Measurements from ENCODE around the gene CDKAL1.

DNA sequence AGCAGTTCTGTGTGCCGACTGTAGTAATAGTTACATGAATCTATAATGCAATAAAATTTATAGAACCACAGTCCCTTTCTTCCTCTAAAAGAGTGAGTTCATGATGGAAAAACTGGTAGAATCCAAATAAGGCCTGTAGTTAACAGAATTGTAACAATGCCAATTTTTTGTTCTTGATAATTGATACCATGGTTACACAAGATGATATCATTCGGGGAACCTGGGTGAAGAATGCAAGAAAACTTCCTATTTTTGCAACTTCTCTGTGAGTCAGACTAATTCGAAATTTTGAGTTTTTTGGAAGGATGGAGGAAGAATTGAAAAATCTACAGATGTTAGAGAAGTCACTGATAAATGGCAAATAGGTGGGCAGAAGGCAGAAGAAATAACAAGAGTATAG, 381.8 kb downstream of the CDKAL1 start:
- TF ChIP-seq SP1 (IDR thresholded peaks at IDR 0.05; ENCODE audit: low read depth, low read length) (no peak), POLR2A (IDR thresholded peaks at IDR 0.05; ENCODE audit: low read depth, low read length) (no peak), POLR2AphosphoS5 (IDR thresholded peaks at IDR 0.05; ENCODE audit: low read length) (no peak), ZNF274 (IDR thresholded peaks at IDR 0.05; ENCODE audit: insufficient read depth, insufficient read length) (no peak), ZSCAN29 (IDR thresholded peaks at IDR 0.05) (no peak), CEBPB (IDR thresholded peaks at IDR 0.05; ENCODE audit: borderline replicate concordance in 1 of 2, low read depth in 2 of 2, low read length in 2 of 2) (no peak), CHD2 (IDR thresholded peaks at IDR 0.05; ENCODE audit: borderline replicate concordance, low read depth, low read length) (no peak), BRCA1 (IDR thresholded peaks at IDR 0.05; ENCODE audit: low read depth, low read length) (no peak), TAF1 (IDR thresholded peaks at IDR 0.05; ENCODE audit: borderline replicate concordance, low read depth, low read length) (no peak), BHLHE40 (IDR thresholded peaks at IDR 0.05; ENCODE audit: borderline replicate concordance in 1 of 2, low read depth in 2 of 2, low read length in 1 of 2) (no peak), SRF (IDR thresholded peaks at IDR 0.05; ENCODE audit: low read depth in 2 of 2, low read length in 2 of 2) (no peak), PML (IDR thresholded peaks at IDR 0.05; ENCODE audit: low read length) (no peak), FOS (IDR thresholded peaks at IDR 0.05; ENCODE audit: borderline replicate concordance, extremely low read depth, insufficient read length) (no peak)
- TF ChIP-seq, protein P1, sequence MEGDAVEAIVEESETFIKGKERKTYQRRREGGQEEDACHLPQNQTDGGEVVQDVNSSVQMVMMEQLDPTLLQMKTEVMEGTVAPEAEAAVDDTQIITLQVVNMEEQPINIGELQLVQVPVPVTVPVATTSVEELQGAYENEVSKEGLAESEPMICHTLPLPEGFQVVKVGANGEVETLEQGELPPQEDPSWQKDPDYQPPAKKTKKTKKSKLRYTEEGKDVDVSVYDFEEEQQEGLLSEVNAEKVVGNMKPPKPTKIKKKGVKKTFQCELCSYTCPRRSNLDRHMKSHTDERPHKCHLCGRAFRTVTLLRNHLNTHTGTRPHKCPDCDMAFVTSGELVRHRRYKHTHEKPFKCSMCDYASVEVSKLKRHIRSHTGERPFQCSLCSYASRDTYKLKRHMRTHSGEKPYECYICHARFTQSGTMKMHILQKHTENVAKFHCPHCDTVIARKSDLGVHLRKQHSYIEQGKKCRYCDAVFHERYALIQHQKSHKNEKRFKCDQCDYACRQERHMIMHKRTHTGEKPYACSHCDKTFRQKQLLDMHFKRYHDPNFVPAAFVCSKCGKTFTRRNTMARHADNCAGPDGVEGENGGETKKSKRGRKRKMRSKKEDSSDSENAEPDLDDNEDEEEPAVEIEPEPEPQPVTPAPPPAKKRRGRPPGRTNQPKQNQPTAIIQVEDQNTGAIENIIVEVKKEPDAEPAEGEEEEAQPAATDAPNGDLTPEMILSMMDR (IDR thresholded peaks at IDR 0.05 in 2 of 3, conservative IDR thresholded peaks at IDR 0.05 in 1 of 3; ENCODE audit: control insufficient read depth in 2 of 3, extremely low read depth in 1 of 3, insufficient read depth in 1 of 3, low read depth in 3 of 3, low read length in 3 of 3) = no peak
